HG03432 (cell line): ENCODE results near the gene SLCO2A1.

Experiments
- ATAC-seq: cut with Tn5 transposase; IDR thresholded peaks from one replicate; pipeline ENCODE4 v1.9.1; 2021; ENCODE audit warnings: mild to moderate bottlenecking, moderate library complexity; ENCODE audit not compliant: unreplicated experiment

SLCO2A1 gene

DNA sequence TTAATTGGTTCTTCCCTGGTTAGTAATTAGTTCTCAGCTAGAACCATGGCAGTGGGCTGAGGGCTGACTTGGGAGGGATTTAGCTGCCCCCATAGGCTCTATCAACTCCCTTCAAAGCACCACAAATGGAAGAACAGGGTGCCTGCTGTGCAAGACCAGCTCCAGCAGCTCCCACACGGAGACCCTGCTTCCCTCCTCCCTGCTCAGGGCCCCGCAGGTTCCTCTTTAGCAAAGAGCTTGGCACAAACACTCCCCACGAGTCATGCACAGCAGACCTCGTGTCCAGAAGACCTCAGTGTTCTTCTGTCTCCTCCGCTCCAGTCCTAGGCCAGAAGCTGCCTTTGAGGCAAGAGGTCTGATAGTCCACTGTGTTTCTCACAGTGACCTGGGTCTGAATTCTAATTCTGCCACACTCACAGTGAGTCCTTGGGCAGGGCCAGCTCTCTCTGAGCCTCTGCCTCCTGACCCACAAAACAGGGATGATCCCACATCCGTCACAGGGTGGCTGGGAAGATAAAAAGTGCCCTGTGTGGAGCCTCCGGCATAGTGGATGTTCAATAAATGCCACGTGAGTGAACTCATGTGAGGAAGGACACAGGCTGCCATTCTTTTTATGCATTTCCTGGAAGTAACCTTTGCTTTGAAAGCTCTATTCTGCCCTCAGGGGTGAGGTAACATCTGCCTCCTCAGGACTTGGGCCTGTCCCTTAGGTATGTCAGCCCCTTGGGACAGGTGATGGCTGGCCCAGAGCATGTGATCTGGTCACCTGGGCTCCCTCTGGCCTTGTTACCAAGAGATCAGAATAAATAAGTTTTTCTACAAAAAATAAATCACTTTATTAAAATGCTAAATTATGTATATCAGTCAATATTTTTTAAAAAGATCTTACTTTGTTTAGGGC lies 141.7 kb downstream of the SLCO2A1 start:
- ATAC-seq, result no peak

- no peak for ATAC-seq
Measured at GRCh38 chr3:133887074-133887802, 142.5 kb downstream of the SLCO2A1 start.

DNA sequence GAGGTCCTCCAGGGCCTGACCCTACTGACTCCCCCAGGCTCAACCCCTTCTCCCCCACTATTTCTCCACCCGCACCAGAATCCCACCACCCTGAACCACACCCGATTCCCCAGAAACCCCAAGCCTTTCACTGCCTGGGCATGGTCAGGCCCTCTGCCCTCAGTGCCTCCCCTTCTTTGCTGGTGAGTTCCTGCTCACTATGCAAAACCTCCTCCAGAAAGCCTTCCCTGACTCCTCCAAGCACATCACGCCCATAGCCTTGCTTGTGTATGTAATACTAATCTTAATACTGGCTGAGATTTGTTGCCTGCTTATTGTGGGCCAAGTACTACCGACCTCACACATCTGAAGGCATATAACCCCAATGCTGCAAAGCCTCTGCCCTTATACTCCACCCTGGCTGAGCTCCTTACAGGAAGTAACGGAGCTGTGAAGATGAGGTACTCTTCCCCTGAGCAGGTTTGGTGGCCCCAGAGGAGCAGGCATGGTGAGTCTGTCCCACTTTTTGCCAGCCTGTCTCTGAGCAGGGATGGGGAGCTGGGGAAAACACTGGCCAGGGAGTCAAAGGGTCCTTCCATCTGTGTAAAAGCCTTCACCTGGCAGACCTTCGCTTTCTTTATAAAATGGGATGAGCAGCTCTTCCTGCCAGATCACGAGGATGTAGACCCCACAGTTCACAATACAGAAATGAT lies 143.5 kb downstream of the SLCO2A1 start:
- no peak for ATAC-seq

GRCh38 chr3:133884887-133885711 lies 144.6 kb downstream of the SLCO2A1 start:
- ATAC-seq, result no peak

GRCh38 chr3:133884054-133884886 lies 145.5 kb downstream of the SLCO2A1 start:
- ATAC-seq, result no peak

- ATAC-seq, result no peak
Measured at GRCh38 chr3:133883641-133884040, 146.1 kb downstream of the SLCO2A1 start.

DNA sequence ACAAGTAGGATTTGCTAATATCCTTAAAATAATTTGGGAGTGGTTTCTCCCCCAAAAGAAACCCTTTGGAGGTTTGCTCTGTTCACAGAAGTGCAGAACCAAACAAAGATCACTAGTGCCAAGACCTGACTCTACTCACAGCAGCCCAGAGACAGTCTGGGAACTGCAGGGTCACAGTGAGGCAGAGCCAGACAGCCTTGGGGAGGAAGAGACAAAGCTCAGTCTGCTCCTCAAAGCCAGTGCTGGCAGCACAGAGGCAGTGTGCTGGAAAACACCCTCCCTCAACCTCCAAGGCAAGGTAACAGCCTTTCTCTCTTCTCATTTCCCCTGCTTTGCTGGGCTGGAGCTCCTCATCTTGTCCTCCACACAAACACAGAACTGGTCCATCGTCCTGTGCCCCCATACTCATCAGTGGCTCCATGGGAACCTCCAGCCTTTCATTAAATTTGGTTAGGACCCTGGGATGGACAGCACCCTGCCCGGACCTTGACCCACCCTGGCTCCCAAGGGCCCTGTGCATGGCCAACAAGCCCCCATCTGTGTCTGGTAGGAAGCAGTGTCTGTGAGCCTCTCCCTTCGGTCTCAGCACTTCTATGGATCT lies 146.6 kb downstream of the SLCO2A1 start:
- no peak for ATAC-seq

- ATAC-seq, result no peak
Measured at GRCh38 chr3:133881939-133882825, 147.5 kb downstream of the SLCO2A1 start.

GRCh38 chr3:133881492-133881891 lies 148.2 kb downstream of the SLCO2A1 start:
- ATAC-seq, result no peak

DNA sequence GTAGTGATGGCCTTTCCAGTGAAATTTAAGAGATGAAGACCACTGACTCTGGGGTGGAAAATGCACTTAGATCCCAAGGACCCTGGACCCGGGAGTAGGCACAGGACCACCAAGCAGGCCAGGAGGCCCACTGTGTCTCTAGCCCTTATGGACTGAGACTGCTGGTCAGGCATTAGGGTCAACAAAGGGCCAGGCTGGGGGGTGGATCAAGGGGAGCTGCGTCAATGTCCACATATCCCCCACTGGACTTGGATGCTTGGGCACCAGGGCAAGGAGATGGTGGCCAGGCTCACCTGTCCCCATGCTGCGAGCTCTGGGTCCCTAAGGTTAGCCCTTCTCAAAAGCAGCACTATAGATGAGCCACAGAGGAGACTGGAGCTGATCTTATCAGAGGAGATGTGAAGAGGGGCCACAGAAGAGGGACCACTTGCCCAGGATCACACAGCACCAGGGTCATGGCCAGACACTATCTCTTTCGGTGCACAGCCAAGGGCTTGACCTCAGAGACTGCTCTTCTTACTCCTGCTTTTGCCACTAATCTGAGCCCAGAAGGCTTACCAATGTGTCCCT lies 148.8 kb downstream of the SLCO2A1 start:
- ATAC-seq, result no peak

GRCh38 chr3:133880287-133880686 lies 149.4 kb downstream of the SLCO2A1 start:
- ATAC-seq, result peak; percentile 66

- ATAC-seq, result no peak
Measured at GRCh38 chr3:133878518-133878917, 151.2 kb downstream of the SLCO2A1 start.
